ENCODE measurements around the gene SPATA24.
"Not testable (repeated sequence)": the region's sequence is repeated elsewhere in the genome, so short reads cannot be mapped to it uniquely, and the experiment has no call there.

Gene SPATA24

DNA sequence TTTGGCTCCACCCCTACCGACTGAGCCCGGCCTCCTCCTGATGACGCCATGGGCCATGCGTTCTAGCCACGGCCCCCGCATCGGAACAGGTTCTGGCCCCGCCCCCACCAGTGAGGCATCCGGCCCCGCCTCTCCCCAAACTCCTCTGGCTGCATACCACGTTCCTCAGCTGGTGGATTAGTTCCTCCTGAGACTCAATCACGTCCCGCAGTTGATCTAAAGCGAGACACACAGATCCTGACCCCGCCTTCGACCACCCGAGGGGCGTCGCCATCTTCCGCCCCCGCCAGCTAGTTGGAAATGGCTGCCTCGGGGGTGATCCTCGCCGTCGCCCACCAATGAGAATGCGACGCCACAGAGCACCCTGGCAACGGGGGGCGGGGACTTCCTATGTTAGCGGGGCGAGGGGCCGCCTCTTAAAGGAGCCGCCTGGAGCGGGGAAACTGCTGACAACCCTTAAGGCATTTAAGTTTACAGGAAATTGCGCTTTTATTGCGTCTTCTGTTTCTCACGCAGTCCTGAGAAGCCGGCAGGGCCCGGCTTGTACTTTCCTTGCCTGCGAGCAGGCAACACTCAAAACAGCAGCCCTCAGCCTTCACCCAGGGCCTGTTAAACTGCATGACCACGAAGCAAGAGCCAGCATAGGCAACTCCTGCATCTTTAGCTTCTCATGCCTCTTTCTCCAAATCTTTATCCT, at the start of gene SPATA24:
Gene SPATA24 (minus strand): TSS at position 303 of the 697 bp plus-strand sequence. CDS start 29 bp downstream, at position 274.
- peak; percentile 96 for DNase-seq

GRCh38 chr5:139451878-139452660, 48.2 kb upstream of the SPATA24 start:
- DNase-seq: no peak

GRCh38 chr5:139451176-139451575, 47.3 kb upstream of the SPATA24 start:
- DNase-seq: no peak

GRCh38 chr5:139446956-139447779, 43.3 kb upstream of the SPATA24 start:
- DNase-seq: no peak

DNA sequence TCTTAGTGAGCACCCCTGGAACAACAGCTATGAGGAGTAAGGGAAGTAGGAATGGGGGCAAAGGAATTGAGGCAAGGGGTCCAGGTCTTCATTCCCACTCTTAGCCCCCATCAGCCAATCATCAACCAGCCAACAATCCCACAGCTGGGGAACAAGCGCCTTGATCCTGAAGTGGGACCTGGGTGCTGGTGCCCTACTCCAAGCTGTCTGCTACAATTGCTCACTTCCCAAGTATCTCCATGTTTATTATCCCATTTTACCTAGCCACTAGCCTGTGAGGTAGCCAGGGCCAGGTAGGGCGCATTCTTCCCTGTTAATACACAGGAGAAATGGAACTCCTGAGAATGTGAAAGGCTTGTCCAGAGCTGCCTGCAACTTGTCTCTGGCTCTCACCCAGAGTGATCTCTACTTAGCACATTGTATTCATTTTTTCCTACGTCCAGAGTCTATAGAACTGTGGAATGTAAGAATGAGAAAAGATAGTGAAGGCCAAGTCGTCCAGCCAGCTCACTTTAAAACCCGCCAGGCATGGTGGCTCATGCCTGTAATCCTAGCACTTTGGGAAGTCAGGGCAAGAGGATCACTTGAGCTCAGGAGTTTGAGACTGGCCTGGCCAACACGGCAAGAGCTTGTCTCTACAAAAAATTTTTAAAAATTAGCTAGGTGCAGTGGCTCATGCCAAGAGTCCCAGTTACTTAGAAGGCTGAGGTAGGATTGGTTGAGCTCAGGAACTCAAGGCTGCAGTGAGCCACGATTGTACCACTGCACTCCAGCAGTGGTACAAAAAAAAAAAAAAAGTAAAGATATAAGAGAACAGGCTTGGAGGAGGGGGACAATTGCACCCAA, 41.7 kb upstream of the SPATA24 start:
- DNase-seq: no peak

- DNase-seq: peak; percentile 58
Measured at GRCh38 chr5:139443831-139444453, 40.1 kb upstream of the SPATA24 start.

GRCh38 chr5:139440416-139440815, 36.5 kb upstream of the SPATA24 start:
- DNase-seq: not testable (repeated sequence)

- peak; percentile 87 for DNase-seq
Measured at GRCh38 chr5:139439013-139439903, 35.4 kb upstream of the SPATA24 start, which contains the start of gene DNAJC18. Gene DNAJC18, minus strand, starts transcription at chr5:139439525. Its CDS starts 80 bp downstream, at chr5:139439445.

- DNase-seq: no peak
Measured at GRCh38 chr5:139438707-139439012, 34.8 kb upstream of the SPATA24 start.

- no peak for DNase-seq
Measured at GRCh38 chr5:139435676-139436075, 31.8 kb upstream of the SPATA24 start.

DNA sequence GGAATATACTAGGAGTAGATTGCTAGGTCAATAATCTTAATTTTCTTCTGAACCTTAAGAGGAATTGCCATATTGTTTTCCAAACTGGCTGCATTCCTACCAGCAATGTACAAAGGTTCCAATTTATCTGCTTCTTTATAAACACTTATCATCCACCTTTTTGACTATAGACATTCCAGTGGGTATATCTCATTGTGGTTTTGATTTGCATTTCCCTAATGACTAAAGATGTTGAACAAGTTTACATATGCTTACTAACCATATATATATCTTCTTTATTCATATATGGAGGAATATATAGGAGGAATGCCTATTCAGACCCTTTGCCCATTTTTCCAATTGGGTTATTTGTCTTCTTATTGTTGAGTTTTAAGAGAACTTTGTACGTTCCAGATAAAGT, 27.8 kb upstream of the SPATA24 start:
- no peak for DNase-seq

GRCh38 chr5:139430015-139430414, 26.1 kb upstream of the SPATA24 start:
- no peak for DNase-seq

DNA sequence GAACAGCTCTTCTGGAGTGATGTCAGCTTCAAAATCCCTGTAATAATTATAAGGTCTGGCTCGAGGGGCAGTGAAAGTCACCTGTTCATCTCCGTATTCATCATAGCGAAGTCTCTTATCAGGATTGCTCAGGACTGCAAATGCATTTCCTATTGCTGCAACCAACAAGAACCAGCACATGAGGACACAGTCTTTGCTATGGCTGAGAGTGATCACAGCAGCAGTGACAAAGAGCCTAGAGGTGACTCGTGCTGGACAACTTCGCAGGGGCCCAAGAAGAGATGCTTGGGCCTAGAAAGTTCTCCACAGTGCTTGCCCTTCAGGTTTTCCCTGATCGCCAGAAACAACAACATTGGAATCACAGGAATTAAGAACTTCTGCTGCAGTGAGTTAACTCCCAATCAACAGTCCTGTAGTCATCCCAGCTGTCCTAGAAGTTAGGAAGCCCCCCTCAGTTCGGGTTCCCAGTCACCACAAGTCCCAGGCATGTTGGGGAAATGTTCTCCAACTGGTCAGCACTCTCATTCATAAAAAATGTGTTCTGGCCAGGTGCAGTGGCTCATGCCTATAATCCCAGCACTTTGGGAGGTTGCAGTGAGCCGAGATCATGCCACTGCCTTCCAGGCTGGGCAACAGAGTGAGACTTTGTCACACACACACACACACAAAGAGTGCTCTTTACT, 22.5 kb upstream of the SPATA24 start:
- DNase-seq: no peak

- DNase-seq: no peak
Measured at GRCh38 chr5:139425497-139425896, 21.6 kb upstream of the SPATA24 start.

DNA sequence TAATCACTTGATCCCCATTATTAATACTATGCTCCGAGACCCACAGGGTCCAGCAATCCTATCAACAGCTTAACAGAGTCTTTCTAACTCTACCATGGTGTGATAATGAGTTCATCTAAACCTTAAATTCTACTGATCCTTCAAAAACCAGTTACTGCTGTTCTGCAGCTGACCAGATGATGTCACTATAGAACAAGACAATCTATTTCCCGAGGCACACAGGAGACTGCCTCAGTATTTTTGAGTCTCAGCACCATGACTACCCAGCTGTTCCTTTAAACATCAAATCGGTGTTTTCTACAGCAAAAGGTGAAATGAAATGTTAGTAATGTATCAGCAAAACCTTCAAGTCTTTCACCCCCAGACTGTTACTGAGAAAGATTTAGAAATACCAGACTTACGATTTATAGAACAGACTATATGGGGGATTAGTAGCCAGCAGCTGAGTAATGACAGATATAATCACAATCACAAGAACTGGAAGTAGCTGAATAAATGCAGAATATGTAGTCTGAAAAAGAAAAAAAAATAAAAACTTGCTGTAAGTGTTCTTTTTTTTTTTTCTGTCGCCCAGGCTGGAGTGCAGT, 18.5 kb upstream of the SPATA24 start:
- peak; percentile 86 for DNase-seq

- DNase-seq: no peak
Measured at GRCh38 chr5:139419226-139420192, 15.6 kb upstream of the SPATA24 start.

DNA sequence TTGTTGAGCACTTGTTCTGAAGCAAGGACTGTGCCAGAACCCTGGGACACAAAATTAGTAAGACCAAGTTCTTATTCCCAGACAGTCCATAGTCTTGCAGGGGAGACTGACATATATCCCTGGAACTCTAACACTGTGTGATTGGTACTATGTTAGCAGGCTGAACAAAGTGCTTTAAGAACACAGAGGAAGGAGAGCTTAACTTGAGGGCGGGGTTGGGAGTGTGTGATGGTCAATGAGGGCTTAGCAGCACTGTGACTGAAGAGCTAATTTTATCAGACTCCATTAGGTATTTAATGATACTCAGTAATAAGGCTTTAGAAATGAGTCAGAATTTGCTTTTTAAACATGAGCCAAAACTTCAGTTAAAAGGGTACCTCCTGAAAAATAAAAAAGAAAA, 14.9 kb upstream of the SPATA24 start:
- no peak for DNase-seq

GRCh38 chr5:139417214-139417613, 13.3 kb upstream of the SPATA24 start:
- no peak for DNase-seq

GRCh38 chr5:139416651-139417050, 12.8 kb upstream of the SPATA24 start:
- no peak for DNase-seq
